Measurements from ENCODE around the gene VSTM1. TPM values are rescaled to one million over a fixed set of nuclear protein-coding genes. Genes with fewer than 3 reads are reported as not detected.

VSTM1 gene
- not detected for total RNA-seq

- Histone ChIP-seq H3K27ac (no peak within 1 kb of the TSS), H3K4me1 (no peaks in the 10 kb centered on the region), H3K27me3 (no peaks in the 10 kb centered on the region), H3K36me3 (no peaks in the 10 kb centered on the region), H3K9me3 (no peaks in the 10 kb centered on the region), H3K4me3 (no peak within 1 kb of the TSS)
- DNase-seq (ENCODE audit: low spot score) = no peak
- TF ChIP-seq CTCF (IDR thresholded peaks at IDR 0.05) = no peak
These were observed at the start of gene VSTM1 for GRCh38 chr19:54063350-54064116. VSTM1 (minus strand) TSS chr19:54063897; CDS start chr19:54063777, 120 bp downstream.

- Histone ChIP-seq H3K27me3 (no peaks in the 10 kb centered on the region), H3K4me1 (peaks cover 0 to 12% of the 10 kb centered on the region in 2 donors), H3K36me3 (peaks cover 55% of the 10 kb centered on the region), H3K9me3 (no peaks in the 10 kb centered on the region), H3K27ac (no peak overlapping the region), H3K4me3 (no peak overlapping the region)
- no peak for DNase-seq (ENCODE audit: low spot score)
- TF ChIP-seq CTCF (IDR thresholded peaks at IDR 0.05) = no peak
These were observed 46.0 kb upstream of the VSTM1 start for GRCh38 chr19:54109651-54110050.

GRCh38 chr19:54108496-54108895 lies 44.8 kb upstream of the VSTM1 start:
- no peak overlapping the region for H3K27ac ChIP-seq

GRCh38 chr19:54107876-54108490 lies 44.3 kb upstream of the VSTM1 start:
- H3K36me3 ChIP-seq = peaks cover 55% of the 10 kb centered on the region
- no peak for DNase-seq (ENCODE audit: low spot score)
- H3K9me3 ChIP-seq = no peaks in the 10 kb centered on the region
- H3K4me1 ChIP-seq = peaks cover 0 to 8% of the 10 kb centered on the region in 2 donors
- no peaks in the 10 kb centered on the region for H3K27me3 ChIP-seq
- H3K4me3 ChIP-seq = no peak overlapping the region
- H3K27ac ChIP-seq = no peak overlapping the region
- TF ChIP-seq CTCF (IDR thresholded peaks at IDR 0.05) = no peak

More at GRCh38 chr19:54108496-54108895, 44.8 kb upstream of the VSTM1 start:
- peaks cover 0 to 5% of the 10 kb centered on the region in 2 donors for H3K4me1 ChIP-seq
- no peak for DNase-seq (ENCODE audit: low spot score)
- no peak for TF ChIP-seq CTCF (IDR thresholded peaks at IDR 0.05)
- H3K27me3 ChIP-seq = no peaks in the 10 kb centered on the region
- no peak overlapping the region for H3K4me3 ChIP-seq
- H3K9me3 ChIP-seq = no peaks in the 10 kb centered on the region
- peaks cover 55% of the 10 kb centered on the region for H3K36me3 ChIP-seq

- peaks cover 55% of the 10 kb centered on the region for H3K36me3 ChIP-seq
- DNase-seq (ENCODE audit: low spot score) = no peak
- no peak for TF ChIP-seq CTCF (IDR thresholded peaks at IDR 0.05)
- no peak overlapping the region for H3K4me3 ChIP-seq
- no peaks in the 10 kb centered on the region for H3K27me3 ChIP-seq
- H3K27ac ChIP-seq = no peak overlapping the region
- H3K9me3 ChIP-seq = no peaks in the 10 kb centered on the region
- H3K4me1 ChIP-seq = peaks cover 0 to 13% of the 10 kb centered on the region in 2 donors
These were observed 43.0 kb upstream of the VSTM1 start for GRCh38 chr19:54106716-54107115.

Measured in right atrium auricular region (tissue), 2 donors.